Trophoblast cell (in vitro differentiated cells and primary cell): Measurements from ENCODE around the gene NR1I2.

Experiments
- DNase-seq, 2 donors: peaks; one replicate each; pipeline ENCODE4 v3.0.0-alpha.2; 2016
- H2AFZ ChIP-seq: 2 replicates; pipeline ENCODE4 v1.6.1; 2013; ENCODE audit warnings: low read length, moderate library complexity, mild to moderate bottlenecking; ENCODE audit not compliant: insufficient read depth, poor library complexity
- H2AK5ac ChIP-seq: 2 replicates; pipeline ENCODE4 v1.6.1; 2013; ENCODE audit warnings: mild to moderate bottlenecking, low read length
- H2BK120ac ChIP-seq: 2 replicates; pipeline ENCODE4 v1.6.1; 2013; ENCODE audit warnings: low read length, mild to moderate bottlenecking, moderate library complexity; ENCODE audit not compliant: insufficient read depth, poor library complexity
- H2BK12ac ChIP-seq: 2 replicates; pipeline ENCODE4 v1.6.1; 2013; ENCODE audit warnings: mild to moderate bottlenecking, low read length, moderate library complexity
- H2BK5ac ChIP-seq: 2 replicates; pipeline ENCODE4 v1.6.1; 2013; ENCODE audit warnings: low read length, low read depth, moderate library complexity, mild to moderate bottlenecking; ENCODE audit not compliant: poor library complexity
- H3K14ac ChIP-seq: 2 replicates; pipeline ENCODE4 v1.6.1; 2013; ENCODE audit warnings: mild to moderate bottlenecking, low read length
- H3K18ac ChIP-seq: 2 replicates; pipeline ENCODE4 v1.6.1; 2013; ENCODE audit warnings: mild to moderate bottlenecking, low read length
- H3K23ac ChIP-seq: 2 replicates; pipeline ENCODE4 v1.6.1; 2013; ENCODE audit warnings: low read length
- H3K27ac ChIP-seq: 2 replicates; pipeline ENCODE4 v1.5.1; 2013; ENCODE audit warnings: low read depth, mild to moderate bottlenecking, inconsistent platforms, low read length, moderate library complexity
- H3K27me3 ChIP-seq: 2 replicates; pipeline ENCODE4 v1.6.1; 2013; ENCODE audit warnings: inconsistent platforms, mild to moderate bottlenecking, low read length, moderate library complexity; ENCODE audit not compliant: insufficient read depth
- H3K36me3 ChIP-seq, 2 experiments: 1 replicate in 1 of 2; 2 replicates in 1 of 2; pipeline ENCODE4 v1.6.1; 2013; ENCODE audit warnings: low read length in 2 of 2, mild to moderate bottlenecking in 2 of 2, moderate library complexity in 1 of 2; ENCODE audit not compliant: insufficient read depth in 2 of 2, control insufficient read depth in 1 of 2
- H3K4ac ChIP-seq: 2 replicates; pipeline ENCODE4 v1.6.1; 2013; ENCODE audit warnings: low read depth, mild to moderate bottlenecking, low read length, moderate library complexity
- H3K4me1 ChIP-seq, 2 experiments: 1 replicate in 1 of 2; 2 replicates in 1 of 2; pipeline ENCODE4 v1.6.1; 2013; ENCODE audit warnings: low read length in 2 of 2, mild to moderate bottlenecking in 2 of 2, moderate library complexity in 1 of 2; ENCODE audit not compliant: insufficient read depth in 2 of 2, control insufficient read depth in 1 of 2
- H3K4me2 ChIP-seq: 2 replicates; pipeline ENCODE4 v1.6.1; 2013; ENCODE audit warnings: inconsistent platforms, mild to moderate bottlenecking, low read length, moderate library complexity
- H3K4me3 ChIP-seq: 2 replicates; pipeline ENCODE4 v1.5.1; 2013; ENCODE audit warnings: mild to moderate bottlenecking, low read depth, low read length, inconsistent platforms
- H3K79me1 ChIP-seq: one replicate; pipeline ENCODE4 v1.6.1; 2013; ENCODE audit warnings: low read length
- H3K79me2 ChIP-seq: 2 replicates; pipeline ENCODE4 v1.6.1; 2013; ENCODE audit warnings: low read length, mild to moderate bottlenecking; ENCODE audit not compliant: control insufficient read depth, insufficient read depth, poor library complexity
- H3K9ac ChIP-seq: 2 replicates; pipeline ENCODE4 v1.6.1; 2013; ENCODE audit warnings: mild to moderate bottlenecking, low read length
- H3K9me3 ChIP-seq: 2 replicates; pipeline ENCODE4 v1.6.1; 2013; ENCODE audit warnings: low read depth, mild to moderate bottlenecking, control low read depth, inconsistent platforms, low read length; ENCODE audit not compliant: insufficient read depth
- H4K12ac ChIP-seq: 2 replicates; pipeline ENCODE4 v1.6.1; 2013; ENCODE audit warnings: low read depth, mild to moderate bottlenecking, low read length, moderate library complexity
- H4K8ac ChIP-seq: 2 replicates; pipeline ENCODE4 v1.6.1; 2013; ENCODE audit warnings: low read depth, mild to moderate bottlenecking, low read length, moderate library complexity
- H4K91ac ChIP-seq: one replicate; pipeline ENCODE4 v1.6.1; 2013; ENCODE audit warnings: low read depth, mild to moderate bottlenecking, low read length, moderate library complexity
- WGBS: extraction: QIAGEN DNeasy Blood & Tissue Kit; methylation state at CpG from one replicate; pipeline ENCODE4 v1.1.7; 2013; ENCODE audit warnings: missing lambda C conversion rate; ENCODE audit not compliant: insufficient read length, insufficient coverage; ENCODE audit errors: extremely low coverage; 5-methylcytosine and 5-hydroxymethylcytosine counted together

The NR1I2 gene

GRCh38 chr3:119817583-119818363, 35.9 kb downstream of the NR1I2 start:
- Histone ChIP-seq H4K91ac (no peak overlapping the region), H2BK12ac (no peak overlapping the region), H3K36me3 (no peaks in the 10 kb centered on the region), H3K4me3 (no peak overlapping the region), H3K4ac (no peak overlapping the region), H3K27me3 (no peaks in the 10 kb centered on the region), H3K14ac (no peak overlapping the region), H3K9me3 (no peaks in the 10 kb centered on the region), H3K9ac (no peak overlapping the region), H3K27ac (no peak overlapping the region), H3K4me2 (no peak overlapping the region), H3K79me2 (no peaks in the 10 kb centered on the region), H3K4me1 (no peaks in the 10 kb centered on the region), H2AFZ (no peak overlapping the region), H2AK5ac (no peak overlapping the region), H3K23ac (no peak overlapping the region), H3K79me1 (no peaks in the 10 kb centered on the region), H2BK120ac (no peak overlapping the region), H2BK5ac (no peak overlapping the region), H4K12ac (no peak overlapping the region), H4K8ac (no peak overlapping the region), H3K18ac (no peak overlapping the region)
- no peak for DNase-seq
- WGBS: no CpG with 5 or more reads among the region's 13 CpGs

- H3K4ac ChIP-seq: no peak overlapping the region
- H3K9ac ChIP-seq: no peak overlapping the region
- H3K4me3 ChIP-seq: no peak overlapping the region
- H3K4me1 ChIP-seq: no peaks in the 10 kb centered on the region
- no peak overlapping the region for H2BK12ac ChIP-seq
- H3K9me3 ChIP-seq: no peaks in the 10 kb centered on the region
- H2AK5ac ChIP-seq: no peak overlapping the region
- no peak overlapping the region for H3K18ac ChIP-seq
- no CpG with 5 or more reads among the region's 2 CpGs for WGBS
- no peak overlapping the region for H3K14ac ChIP-seq
- no peak overlapping the region for H3K23ac ChIP-seq
- no peaks in the 10 kb centered on the region for H3K79me2 ChIP-seq
- H2AFZ ChIP-seq: no peak overlapping the region
- H3K79me1 ChIP-seq: no peaks in the 10 kb centered on the region
- no peak overlapping the region for H4K91ac ChIP-seq
- H2BK5ac ChIP-seq: no peak overlapping the region
- H2BK120ac ChIP-seq: no peak overlapping the region
- no peak overlapping the region for H3K27ac ChIP-seq
- H4K8ac ChIP-seq: no peak overlapping the region
- no peak for DNase-seq
- H3K36me3 ChIP-seq: no peaks in the 10 kb centered on the region
- no peak overlapping the region for H4K12ac ChIP-seq
- H3K4me2 ChIP-seq: no peak overlapping the region
- H3K27me3 ChIP-seq: no peaks in the 10 kb centered on the region
Measured at GRCh38 chr3:119818937-119819336, 37.0 kb downstream of the NR1I2 start.

GRCh38 chr3:119819806-119820205, 37.9 kb downstream of the NR1I2 start:
- Histone ChIP-seq H2BK5ac (no peak overlapping the region), H3K27me3 (no peaks in the 10 kb centered on the region), H3K4me3 (no peak overlapping the region), H3K23ac (no peak overlapping the region), H2AK5ac (no peak overlapping the region), H4K12ac (no peak overlapping the region), H3K4ac (no peak overlapping the region), H3K36me3 (peaks cover 1 to 2% of the 10 kb centered on the region in 2 experiments), H4K8ac (no peak overlapping the region), H2AFZ (no peak overlapping the region), H3K18ac (no peak overlapping the region), H3K27ac (no peak overlapping the region), H4K91ac (no peak overlapping the region), H3K79me2 (no peaks in the 10 kb centered on the region), H3K9me3 (no peaks in the 10 kb centered on the region), H3K4me2 (no peak overlapping the region), H3K9ac (no peak overlapping the region), H3K14ac (no peak overlapping the region), H3K79me1 (no peaks in the 10 kb centered on the region), H2BK12ac (no peak overlapping the region), H2BK120ac (no peak overlapping the region), H3K4me1 (no peaks in the 10 kb centered on the region)
- DNase-seq: no peak
- no CpG with 5 or more reads among the region's 2 CpGs for WGBS

- Histone ChIP-seq H3K4ac (no peak overlapping the region), H2BK120ac (no peak overlapping the region), H3K79me2 (no peaks in the 10 kb centered on the region), H3K9me3 (no peaks in the 10 kb centered on the region), H3K79me1 (no peaks in the 10 kb centered on the region), H3K36me3 (peaks cover 4 to 13% of the 10 kb centered on the region in 2 experiments), H4K12ac (no peak overlapping the region), H4K91ac (no peak overlapping the region), H2BK12ac (no peak overlapping the region), H4K8ac (no peak overlapping the region), H3K18ac (no peak overlapping the region), H3K4me1 (no peaks in the 10 kb centered on the region), H3K27ac (no peak overlapping the region), H3K9ac (no peak overlapping the region), H2BK5ac (no peak overlapping the region), H3K14ac (no peak overlapping the region), H2AK5ac (no peak overlapping the region), H3K27me3 (no peaks in the 10 kb centered on the region), H3K23ac (no peak overlapping the region), H2AFZ (no peak overlapping the region), H3K4me3 (no peak overlapping the region), H3K4me2 (no peak overlapping the region)
- WGBS: no CpG with 5 or more reads among the region's 1 CpG
- no peak for DNase-seq
Measured at GRCh38 chr3:119825820-119826219, 43.9 kb downstream of the NR1I2 start.
